ENCODE measurements around the gene PLPPR1. TPM values are rescaled to one million over a fixed set of nuclear protein-coding genes. Genes with fewer than 3 reads are reported as not detected.

Gene PLPPR1
- total RNA-seq, 1 donor from 2014 or later: not detected

DNA sequence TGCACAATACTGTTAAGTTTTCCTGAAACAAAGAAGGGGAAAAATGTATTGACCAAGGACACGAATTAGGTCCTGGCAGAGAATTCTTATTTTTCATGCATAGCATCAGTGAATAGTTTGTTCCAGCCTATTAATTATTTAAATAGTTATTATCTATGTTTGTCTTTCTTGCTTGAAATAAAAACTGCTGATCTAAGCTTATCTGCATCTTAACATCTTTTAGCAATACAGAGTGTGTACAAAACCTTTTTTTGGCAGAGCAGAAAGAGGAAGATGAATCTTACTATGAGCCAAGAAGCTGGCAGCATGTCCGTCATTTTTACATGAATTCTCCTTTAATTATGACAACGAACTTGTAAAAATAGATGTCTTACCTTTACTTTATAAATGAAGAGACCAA is 23.3 kb upstream of the PLPPR1 start:
- TF ChIP-seq, protein P1, sequence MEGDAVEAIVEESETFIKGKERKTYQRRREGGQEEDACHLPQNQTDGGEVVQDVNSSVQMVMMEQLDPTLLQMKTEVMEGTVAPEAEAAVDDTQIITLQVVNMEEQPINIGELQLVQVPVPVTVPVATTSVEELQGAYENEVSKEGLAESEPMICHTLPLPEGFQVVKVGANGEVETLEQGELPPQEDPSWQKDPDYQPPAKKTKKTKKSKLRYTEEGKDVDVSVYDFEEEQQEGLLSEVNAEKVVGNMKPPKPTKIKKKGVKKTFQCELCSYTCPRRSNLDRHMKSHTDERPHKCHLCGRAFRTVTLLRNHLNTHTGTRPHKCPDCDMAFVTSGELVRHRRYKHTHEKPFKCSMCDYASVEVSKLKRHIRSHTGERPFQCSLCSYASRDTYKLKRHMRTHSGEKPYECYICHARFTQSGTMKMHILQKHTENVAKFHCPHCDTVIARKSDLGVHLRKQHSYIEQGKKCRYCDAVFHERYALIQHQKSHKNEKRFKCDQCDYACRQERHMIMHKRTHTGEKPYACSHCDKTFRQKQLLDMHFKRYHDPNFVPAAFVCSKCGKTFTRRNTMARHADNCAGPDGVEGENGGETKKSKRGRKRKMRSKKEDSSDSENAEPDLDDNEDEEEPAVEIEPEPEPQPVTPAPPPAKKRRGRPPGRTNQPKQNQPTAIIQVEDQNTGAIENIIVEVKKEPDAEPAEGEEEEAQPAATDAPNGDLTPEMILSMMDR (IDR thresholded peaks at IDR 0.05): no peak
- intact Hi-C loops (cut with DNase I): no loop called here

DNA sequence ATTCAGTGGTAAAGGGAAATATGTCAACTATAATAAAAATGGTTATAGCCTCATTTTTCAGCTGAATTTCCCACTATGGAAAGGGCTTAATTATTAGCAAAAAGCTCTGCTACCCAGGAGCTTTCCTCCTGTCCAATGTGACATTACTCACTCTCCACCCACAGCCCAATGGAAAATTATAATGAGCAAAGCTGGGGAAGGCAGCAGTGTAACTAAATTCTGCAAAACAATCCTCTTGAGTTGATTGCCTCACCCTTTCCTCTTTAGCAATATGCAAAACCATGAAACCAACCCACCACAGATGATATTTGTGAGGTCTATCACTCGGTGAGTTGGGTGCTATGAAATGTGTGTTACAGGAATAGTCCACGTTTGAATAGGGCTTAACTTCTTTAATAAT is 14.0 kb upstream of the PLPPR1 start:
- Histone ChIP-seq H3K27me3 (no peaks in the 10 kb centered on the region), H3K4me1 (no peaks in the 10 kb centered on the region), H3K9me3 (no peaks in the 10 kb centered on the region), H3K4me3 (no peak overlapping the region), H3K27ac (no peak overlapping the region), H3K36me3 (no peaks in the 10 kb centered on the region)
- intact Hi-C loops (cut with DNase I): no loop called here
- DNase-seq (ENCODE audit: low spot score in 2 of 2): no peak
- TF ChIP-seq, protein P1 (IDR thresholded peaks at IDR 0.05): no peak

More for the DNA sequence above, 23.3 kb upstream of the PLPPR1 start:
- Histone ChIP-seq H3K4me3 (no peak overlapping the region), H3K27ac (no peak overlapping the region), H3K9me3 (no peaks in the 10 kb centered on the region), H3K4me1 (no peaks in the 10 kb centered on the region), H3K36me3 (no peaks in the 10 kb centered on the region), H3K27me3 (no peaks in the 10 kb centered on the region)
- DNase-seq (ENCODE audit: low spot score in 2 of 2): no peak

GRCh38 chr9:101018467-101018866 is 10.1 kb upstream of the PLPPR1 start:
- Histone ChIP-seq H3K9me3 (no peaks in the 10 kb centered on the region), H3K27me3 (no peaks in the 10 kb centered on the region), H3K36me3 (no peaks in the 10 kb centered on the region), H3K27ac (no peak overlapping the region), H3K4me1 (no peaks in the 10 kb centered on the region), H3K4me3 (no peak overlapping the region)
- intact Hi-C loops (cut with DNase I): no loop called here
- TF ChIP-seq, protein P1 (IDR thresholded peaks at IDR 0.05): no peak
- no peak for DNase-seq (ENCODE audit: low spot score in 2 of 2)

GRCh38 chr9:101022704-101023103 is 5.8 kb upstream of the PLPPR1 start:
- Histone ChIP-seq H3K9me3 (no peaks in the 10 kb centered on the region), H3K4me1 (no peaks in the 10 kb centered on the region), H3K4me3 (no peak overlapping the region), H3K36me3 (no peaks in the 10 kb centered on the region), H3K27ac (no peak overlapping the region), H3K27me3 (no peaks in the 10 kb centered on the region)
- DNase-seq (ENCODE audit: low spot score in 2 of 2): no peak
- TF ChIP-seq, protein P1 (IDR thresholded peaks at IDR 0.05): no peak
- intact Hi-C loops (cut with DNase I): no loop called here

DNA sequence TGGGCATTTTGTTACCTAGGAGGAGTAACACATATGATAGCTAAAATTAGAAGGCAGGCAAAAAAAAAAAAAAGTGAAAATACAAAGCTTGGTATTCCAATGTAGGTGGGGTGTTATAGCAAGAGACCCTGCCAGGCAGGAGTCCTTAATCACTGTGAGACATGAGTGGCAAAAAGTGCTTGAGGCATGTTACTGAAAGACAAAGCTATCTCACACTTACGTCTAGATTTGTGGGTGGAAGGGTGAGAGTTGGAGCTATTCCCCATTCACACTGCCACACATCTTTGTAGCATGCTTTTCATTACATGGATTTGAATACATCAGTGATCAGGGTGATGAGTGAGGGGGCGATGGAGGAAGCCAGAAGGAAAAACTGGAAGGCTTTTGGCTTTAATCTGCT is 2.6 kb upstream of the PLPPR1 start:
- Histone ChIP-seq H3K9me3 (no peaks in the 10 kb centered on the region), H3K36me3 (no peaks in the 10 kb centered on the region), H3K27me3 (peaks cover 4% of the 10 kb centered on the region), H3K27ac (no peak overlapping the region), H3K4me1 (no peaks in the 10 kb centered on the region), H3K4me3 (no peak overlapping the region)
- TF ChIP-seq, protein P1 (IDR thresholded peaks at IDR 0.05): no peak
- intact Hi-C loops (cut with DNase I): no loop called here
- no peak for DNase-seq (ENCODE audit: low spot score in 2 of 2)

DNA sequence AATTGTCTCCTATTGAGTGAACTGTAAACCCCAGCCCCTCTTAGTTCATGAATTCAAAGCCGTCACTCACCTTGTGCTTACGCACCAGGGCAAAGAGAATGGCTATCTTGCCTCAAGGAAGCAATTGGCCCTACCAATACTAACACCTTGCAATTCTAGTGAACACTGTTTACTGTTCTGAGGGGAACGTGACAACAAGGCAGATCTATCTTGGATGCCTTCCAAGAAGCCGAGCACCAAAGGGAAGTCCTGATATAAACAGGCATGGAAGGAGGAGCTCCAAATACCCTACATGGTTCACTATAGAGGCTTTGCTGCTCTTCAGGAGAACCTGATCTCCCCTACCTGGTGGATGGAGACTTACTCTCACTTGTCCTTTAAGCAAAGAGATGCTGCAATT is 1.7 kb upstream of the PLPPR1 start:
- intact Hi-C loops (cut with DNase I): no loop called here
- Histone ChIP-seq H3K4me3 (no peak overlapping the region), H3K27me3 (peaks cover 4% of the 10 kb centered on the region), H3K9me3 (no peaks in the 10 kb centered on the region), H3K4me1 (no peaks in the 10 kb centered on the region), H3K27ac (no peak overlapping the region), H3K36me3 (no peaks in the 10 kb centered on the region)
- TF ChIP-seq, protein P1 (IDR thresholded peaks at IDR 0.05): no peak
- DNase-seq (ENCODE audit: low spot score in 2 of 2): no peak
